Adrenal gland (tissue), 5 donors: ENCODE measurements around the gene MYOCD.

Experiments
- CTCF ChIP-seq, 6 experiments: fragments of 450-650 bp in 4 of 6; fragments of 200-600 bp in 2 of 6; sonication (generic) in 1 of 6; IDR thresholded peaks; 1 replicate in 5 of 6; 2 replicates in 1 of 6; pipeline versions ENCODE4 v1.5.1 to v1.8.0; 2016 to 2021; ENCODE audit warnings: antibody characterized with exemption in 6 of 6, mild to moderate bottlenecking in 2 of 6, moderate library complexity in 1 of 6
- POLR2A ChIP-seq, 2 donors: fragments of 450-650 bp; IDR thresholded peaks; one replicate each; pipeline ENCODE4 v1.6.1; 2017; ENCODE audit warnings: antibody characterized with exemption in 2 of 2, mild to moderate bottlenecking in 2 of 2, moderate library complexity in 1 of 2
- donor health status: DM: no; HTN: no; CAD: no.

GRCh38 chr17:12812877-12813276 is 147.2 kb downstream of the MYOCD start:
- TF ChIP-seq POLR2A (IDR thresholded peaks at IDR 0.05) (no peak), CTCF (IDR thresholded peaks at IDR 0.05) (no peak)
